ENCODE measurements around the gene CPE.

Gene CPE

GRCh38 chr4:165378745-165379677 lies at the start of gene CPE:
TSS of gene CPE (plus strand) at chr4:165379008. CDS start at chr4:165379222, 214 bp downstream.
- TF ChIP-seq ZFX (IDR thresholded peaks at IDR 0.05; ENCODE audit: borderline replicate concordance) = no peak
- TF ChIP-seq CTCF (IDR thresholded peaks at IDR 0.05) = peak; percentile 76
- peak within 1 kb of the TSS; percentile 53 for H3K27ac ChIP-seq

GRCh38 chr4:165330071-165330470 lies 48.7 kb upstream of the CPE start:
- H3K27ac ChIP-seq = peak overlapping the region; percentile 91
- TF ChIP-seq CTCF (IDR thresholded peaks at IDR 0.05) = no peak
- no peak for TF ChIP-seq ZFX (IDR thresholded peaks at IDR 0.05; ENCODE audit: borderline replicate concordance)

- TF ChIP-seq CTCF (IDR thresholded peaks at IDR 0.05) (no peak), ZFX (IDR thresholded peaks at IDR 0.05; ENCODE audit: borderline replicate concordance) (no peak)
- peak overlapping the region; percentile 91 for H3K27ac ChIP-seq
Measured at GRCh38 chr4:165330666-165331065, 48.1 kb upstream of the CPE start.

- no peak for TF ChIP-seq CTCF (IDR thresholded peaks at IDR 0.05)
- no peak for TF ChIP-seq ZFX (IDR thresholded peaks at IDR 0.05; ENCODE audit: borderline replicate concordance)
- H3K27ac ChIP-seq = peak overlapping the region; percentile 91
Measured at GRCh38 chr4:165331359-165331758, 47.4 kb upstream of the CPE start.

GRCh38 chr4:165331823-165332222 lies 47.0 kb upstream of the CPE start:
- peak overlapping the region; percentile 19; the same call in 1 of the 2 replicates for H3K27ac ChIP-seq
- TF ChIP-seq CTCF (IDR thresholded peaks at IDR 0.05) (no peak), ZFX (IDR thresholded peaks at IDR 0.05; ENCODE audit: borderline replicate concordance) (no peak)

- TF ChIP-seq CTCF (IDR thresholded peaks at IDR 0.05) (no peak), ZFX (IDR thresholded peaks at IDR 0.05; ENCODE audit: borderline replicate concordance) (no peak)
- peak overlapping the region; percentile 19; the same call in 1 of the 2 replicates for H3K27ac ChIP-seq
Measured at GRCh38 chr4:165332502-165332901, 46.3 kb upstream of the CPE start.

GRCh38 chr4:165335163-165335703 lies 43.6 kb upstream of the CPE start:
- no peak for TF ChIP-seq CTCF (IDR thresholded peaks at IDR 0.05)
- no peak for TF ChIP-seq ZFX (IDR thresholded peaks at IDR 0.05; ENCODE audit: borderline replicate concordance)
- no peak overlapping the region for H3K27ac ChIP-seq

Measured in 22Rv1 (cell line).